Thymus (tissue), 11 donors: ENCODE results near the gene SPOCD1. TPM values are rescaled to one million over a fixed set of nuclear protein-coding genes. Genes with fewer than 3 reads are reported as not detected.

ENCODE experiments used
- DNase-seq, 9 donors: peaks; one replicate each; pipeline ENCODE4 v3.0.0-alpha.2; 2013; ENCODE audit warnings: low spot score in 9 of 9, low read depth in 6 of 9, missing footprints in 1 of 9
- H3K27ac ChIP-seq, 2 donors: one replicate each; pipeline ENCODE4 v1.5.1; 2013; ENCODE audit warnings: control low read depth in 1 of 2, low read depth in 1 of 2, low read length in 1 of 2, mild to moderate bottlenecking in 1 of 2, moderate library complexity in 1 of 2
- H3K27me3 ChIP-seq, 2 donors: one replicate each; pipeline ENCODE4 v1.5.1; 2013; ENCODE audit warnings: low read length in 1 of 2; ENCODE audit not compliant: control insufficient read depth in 2 of 2, insufficient read depth in 1 of 2
- H3K36me3 ChIP-seq, 2 donors: one replicate each; pipeline ENCODE4 v1.5.1; 2013; ENCODE audit warnings: low read length in 1 of 2, mild to moderate bottlenecking in 1 of 2, moderate library complexity in 1 of 2; ENCODE audit not compliant: control insufficient read depth in 2 of 2, insufficient read depth in 2 of 2
- H3K4me1 ChIP-seq, 2 donors: one replicate each; pipeline ENCODE4 v1.5.1; 2013; ENCODE audit warnings: low read length in 2 of 2; ENCODE audit not compliant: control insufficient read depth in 2 of 2, insufficient read depth in 2 of 2
- H3K4me3 ChIP-seq, 2 donors: one replicate each; pipeline ENCODE4 v1.5.1; 2013; ENCODE audit warnings: low read length in 2 of 2, control low read depth in 1 of 2, mild to moderate bottlenecking in 1 of 2
- H3K9me3 ChIP-seq, 2 donors: one replicate each; pipeline ENCODE4 v1.5.1; 2013; ENCODE audit warnings: low read length in 1 of 2, mild to moderate bottlenecking in 1 of 2; ENCODE audit not compliant: control insufficient read depth in 2 of 2, insufficient read depth in 1 of 2
- WGBS: extraction: QIAGEN DNeasy Blood & Tissue Kit; methylation state at CpG from one replicate; pipeline ENCODE4 v1.1.7; 2013; 5-methylcytosine and 5-hydroxymethylcytosine counted together
- polyA plus RNA-seq: library from polyadenylated mRNA; stranded (reverse); fragments of 200-250 nt; gene quantifications from one replicate; pipeline ENCODE4 v1.2.3, GENCODE V29; 2013
- total RNA-seq: library from RNA; stranded (reverse); fragments of 120-200 nt; gene quantifications from one replicate; pipeline ENCODE4 v1.2.4, GENCODE V29; 2013
- donor health status: healthy.

Gene SPOCD1
- total and polyA plus RNA-seq, 2 donors, result 0.41 to 2.5 TPM

GRCh38 chr1:31776032-31776431, 39.8 kb downstream of the SPOCD1 start:
- DNase-seq, result no peak
- Histone ChIP-seq H3K4me1 (peaks cover 13 to 23% of the 10 kb centered on the region in 2 donors), H3K36me3 (no peaks in the 10 kb centered on the region), H3K27ac (no peak overlapping the region), H3K4me3 (no peak overlapping the region), H3K27me3 (peaks cover 9 to 52% of the 10 kb centered on the region in 2 donors), H3K9me3 (no peaks in the 10 kb centered on the region)
- WGBS, result 91% methylated on average over 5 of the region's 5 CpGs

- H3K4me3 ChIP-seq, result no peak overlapping the region
- H3K4me1 ChIP-seq, result peaks cover 13 to 30% of the 10 kb centered on the region in 2 donors
- H3K27me3 ChIP-seq, result peaks cover 9 to 54% of the 10 kb centered on the region in 2 donors
- no peaks in the 10 kb centered on the region for H3K9me3 ChIP-seq
- WGBS, result 98% methylated on average over 10 of the region's 10 CpGs
- H3K36me3 ChIP-seq, result no peaks in the 10 kb centered on the region
- H3K27ac ChIP-seq, result no peak overlapping the region
- no peak for DNase-seq
Observed at GRCh38 chr1:31775210-31775999, 40.4 kb downstream of the SPOCD1 start.

GRCh38 chr1:31774495-31774894, 41.3 kb downstream of the SPOCD1 start:
- Histone ChIP-seq H3K4me3 (no peak overlapping the region), H3K9me3 (no peaks in the 10 kb centered on the region), H3K36me3 (no peaks in the 10 kb centered on the region), H3K27me3 (peaks cover 9 to 54% of the 10 kb centered on the region in 2 donors), H3K27ac (no peak overlapping the region), H3K4me1 (peaks cover 15 to 39% of the 10 kb centered on the region in 2 donors)
- DNase-seq, result no peak
- WGBS, result 87% methylated on average over 3 of the region's 3 CpGs

GRCh38 chr1:31773861-31774260, 42.0 kb downstream of the SPOCD1 start:
- Histone ChIP-seq H3K9me3 (no peaks in the 10 kb centered on the region), H3K27me3 (peaks cover 9 to 54% of the 10 kb centered on the region in 2 donors), H3K36me3 (no peaks in the 10 kb centered on the region), H3K4me3 (no peak overlapping the region), H3K4me1 (peaks cover 20 to 45% of the 10 kb centered on the region in 2 donors), H3K27ac (no peak overlapping the region)
- 93% methylated on average over 5 of the region's 5 CpGs for WGBS
- DNase-seq, result no peak

- H3K27me3 ChIP-seq, result peaks cover 9 to 54% of the 10 kb centered on the region in 2 donors
- no peak overlapping the region for H3K27ac ChIP-seq
- peaks cover 20 to 49% of the 10 kb centered on the region in 2 donors for H3K4me1 ChIP-seq
- peak overlapping the region; percentile 16 to 42 for H3K4me3 ChIP-seq
- no peaks in the 10 kb centered on the region for H3K36me3 ChIP-seq
- H3K9me3 ChIP-seq, result no peaks in the 10 kb centered on the region
- no peak for DNase-seq
- WGBS, result 14% methylated on average over 49 of the region's 49 CpGs
Observed at GRCh38 chr1:31772669-31773248, 43.1 kb downstream of the SPOCD1 start.

- Histone ChIP-seq H3K4me1 (peaks cover 20 to 49% of the 10 kb centered on the region in 2 donors), H3K36me3 (no peaks in the 10 kb centered on the region), H3K9me3 (no peaks in the 10 kb centered on the region), H3K4me3 (peak overlapping the region; percentile 16 to 42), H3K27me3 (peaks cover 9 to 54% of the 10 kb centered on the region in 2 donors), H3K27ac (peak overlapping the region in 1 of 2 donors; percentile 70)
- DNase-seq, result peak in 1 of 9 donors; percentile 73
- WGBS, result 2% methylated on average over 68 of the region's 68 CpGs
Observed at GRCh38 chr1:31771891-31772668, 43.7 kb downstream of the SPOCD1 start.

- Histone ChIP-seq H3K4me1 (peaks cover 25 to 69% of the 10 kb centered on the region in 2 donors), H3K9me3 (no peaks in the 10 kb centered on the region), H3K27me3 (peaks cover 9 to 40% of the 10 kb centered on the region in 2 donors), H3K4me3 (no peak overlapping the region), H3K36me3 (no peaks in the 10 kb centered on the region), H3K27ac (no peak overlapping the region)
- no peak for DNase-seq
- 89% methylated on average over 12 of the region's 12 CpGs for WGBS
Observed at GRCh38 chr1:31769720-31770390, 46.0 kb downstream of the SPOCD1 start.

- H3K4me1 ChIP-seq, result peaks cover 30 to 75% of the 10 kb centered on the region in 2 donors
- no peaks in the 10 kb centered on the region for H3K9me3 ChIP-seq
- no peak overlapping the region for H3K4me3 ChIP-seq
- H3K36me3 ChIP-seq, result no peaks in the 10 kb centered on the region
- WGBS, result 75% methylated on average over 5 of the region's 5 CpGs
- H3K27me3 ChIP-seq, result peaks cover 6 to 37% of the 10 kb centered on the region in 2 donors
- H3K27ac ChIP-seq, result no peak overlapping the region
- DNase-seq, result peak in 1 of 9 donors; percentile 53
Observed at GRCh38 chr1:31768939-31769704, 46.7 kb downstream of the SPOCD1 start.
